G401 (cell line): Measurements from ENCODE around the gene SLC22A4. TPM values are rescaled to one million over a fixed set of nuclear protein-coding genes. Genes with fewer than 3 reads are reported as not detected.

Experiments used
- DNase-seq: peaks from one replicate; pipeline ENCODE4 v3.0.0-alpha.2; 2015; ENCODE audit warnings: low spot score
- in situ Hi-C: cut with HindIII; loops from 2 replicates; pipeline ENCODE4 v1.10.0; 2016; ENCODE audit warnings: low sequenced_read_pairs, mixed read lengths
- total RNA-seq: library from RNA; depleted of rRNA; stranded (reverse); fragments of >200 nt; shearing (Covaris generic); gene quantifications from 2 replicates; pipeline ENCODE4 v1.2.3, GENCODE V29; 2014

SLC22A4 gene
- total RNA-seq, 1 experiment from 2014 or later = not detected

GRCh38 chr5:132319975-132320374 is 25.8 kb downstream of the SLC22A4 start:
- no peak for DNase-seq
- in situ Hi-C loops = no loop called here

GRCh38 chr5:132321109-132321721 is 27.0 kb downstream of the SLC22A4 start:
- in situ Hi-C loops = no loop called here
- peak; percentile 75 for DNase-seq

- DNase-seq = no peak
- in situ Hi-C loops = no loop called here
Observed at GRCh38 chr5:132322266-132322665, 28.1 kb downstream of the SLC22A4 start.

GRCh38 chr5:132323202-132323601 is 29.0 kb downstream of the SLC22A4 start:
- in situ Hi-C loops = no loop called here
- DNase-seq = no peak

- in situ Hi-C loops = no loop called here
- DNase-seq = no peak
Observed at GRCh38 chr5:132325691-132326090, 31.5 kb downstream of the SLC22A4 start.

- in situ Hi-C loops = no loop called here
- no peak for DNase-seq
Observed at GRCh38 chr5:132327252-132327955, 33.2 kb downstream of the SLC22A4 start.

GRCh38 chr5:132334812-132335211 is 40.6 kb downstream of the SLC22A4 start:
- in situ Hi-C loops = no loop called here
- DNase-seq = no peak

- DNase-seq = no peak
- in situ Hi-C loops = no loop called here
Observed at GRCh38 chr5:132335402-132335801, 41.2 kb downstream of the SLC22A4 start.

- DNase-seq = no peak
- in situ Hi-C loops = no loop called here
Observed at GRCh38 chr5:132339502-132339901, 45.3 kb downstream of the SLC22A4 start.

GRCh38 chr5:132342291-132343180 is 48.3 kb downstream of the SLC22A4 start:
- DNase-seq = no peak
- in situ Hi-C loops = no loop called here

GRCh38 chr5:132344775-132345514 is 50.8 kb downstream of the SLC22A4 start:
- peak; percentile 13 for DNase-seq
- in situ Hi-C loops = no loop called here

- in situ Hi-C loops = no loop called here
Observed at GRCh38 chr5:132353486-132353995, 59.3 kb downstream of the SLC22A4 start.

GRCh38 chr5:132354381-132355139 is 60.4 kb downstream of the SLC22A4 start:
- in situ Hi-C loops = no loop called here
- DNase-seq = no peak

More at GRCh38 chr5:132353486-132353995, 59.3 kb downstream of the SLC22A4 start:
- DNase-seq = no peak

GRCh38 chr5:132355140-132355765 is 61.1 kb downstream of the SLC22A4 start:
- DNase-seq = no peak
- in situ Hi-C loops = no loop called here

GRCh38 chr5:132358775-132359174 is 64.6 kb downstream of the SLC22A4 start:
- DNase-seq = no peak
- in situ Hi-C loops = no loop called here

GRCh38 chr5:132362086-132362485 is 67.9 kb downstream of the SLC22A4 start:
- in situ Hi-C loops = no loop called here
- no peak for DNase-seq

- peak; percentile 71 for DNase-seq
- in situ Hi-C loops = no loop called here
Observed at GRCh38 chr5:132363431-132364112, 69.4 kb downstream of the SLC22A4 start.
